HEK293 (cell line): ENCODE data around the gene SF3B6.
"Not testable (repeated sequence)": the region's sequence is repeated elsewhere in the genome, so short reads cannot be mapped to it uniquely, and the experiment has no call there.

ENCODE experiments used
- CTCF ChIA-PET: fragments of 350-600 bp; formaldehyde crosslinking; extraction: SDS; loops from one replicate; lab custom pipeline; 2021; ENCODE audit warnings: antibody characterized with exemption; lab: Yijun Ruan, JAX
- POLR2A ChIA-PET: fragments of 300-600 bp; formaldehyde crosslinking; extraction: SDS; loops from one replicate; lab custom pipeline; 2020; ENCODE audit warnings: antibody characterized with exemption, inconsistent platforms; lab: Yijun Ruan, JAX
- H3K27ac ChIP-seq: fragments of 200-500 bp; sonication (Bioruptor generic); 2 replicates; pipeline ENCODE4 v1.5.1; 2014; ENCODE audit warnings: low read depth, low read length, control low read depth, inconsistent platforms; ENCODE audit errors: extremely low read depth
- H3K36me3 ChIP-seq, 2 experiments: fragments of 200-500 bp in 1 of 2; sonication (Bioruptor generic) in 1 of 2; 1 replicate in 1 of 2; 2 replicates in 1 of 2; pipeline ENCODE4 v1.5.1; 2014 to 2017; ENCODE audit warnings: inconsistent platforms in 2 of 2, low read length in 2 of 2; ENCODE audit not compliant: control insufficient read depth in 2 of 2, insufficient read depth in 1 of 2
- H3K4me1 ChIP-seq: fragments of 200-500 bp; sonication (Bioruptor generic); 2 replicates; pipeline ENCODE4 v1.5.1; 2014; ENCODE audit warnings: mild to moderate bottlenecking, low read length, inconsistent platforms; ENCODE audit not compliant: control insufficient read depth, insufficient read depth
- H3K4me3 ChIP-seq: 2 replicates; pipeline ENCODE4 v1.5.1; 2011; ENCODE audit warnings: low read depth, mild to moderate bottlenecking, control low read depth, low read length, moderate library complexity
- H3K9me3 ChIP-seq: fragments of 200-500 bp; sonication (Bioruptor generic); 2 replicates; pipeline ENCODE4 v1.5.1; 2014; ENCODE audit warnings: low read depth, low read length, inconsistent platforms; ENCODE audit not compliant: control insufficient read depth, insufficient read depth
- AEBP2 ChIP-seq: fragments of 450-650 bp; formaldehyde crosslinking; IDR thresholded peaks from 2 replicates; pipeline ENCODE4 v1.5.1; 2016; ENCODE audit warnings: missing biosample characterization, missing genetic modification characterization, borderline replicate concordance
- FEZF1 ChIP-seq: fragments of 450-650 bp; formaldehyde crosslinking; IDR thresholded peaks from 2 replicates; pipeline ENCODE4 v1.5.1; 2016; ENCODE audit warnings: missing biosample characterization, missing genetic modification characterization
- PBX3 ChIP-seq: sonication (generic); formaldehyde crosslinking; IDR thresholded peaks from 2 replicates; pipeline ENCODE4 v1.8.1; 2022; ENCODE audit warnings: mild to moderate bottlenecking, moderate library complexity, missing genetic modification reagents
- SETDB1 ChIP-seq: IDR thresholded peaks from one replicate; pipeline ENCODE4 v1.6.1; 2017; ENCODE audit warnings: mild to moderate bottlenecking, low read length, moderate library complexity, mixed read lengths; ENCODE audit not compliant: insufficient read length
- ZFP37 ChIP-seq: fragments of 450-650 bp; formaldehyde crosslinking; IDR thresholded peaks from 2 replicates; pipeline ENCODE4 v1.5.1; 2016; ENCODE audit warnings: missing biosample characterization, missing genetic modification characterization
- ZNF114 ChIP-seq: fragments of 450-650 bp; formaldehyde crosslinking; IDR thresholded peaks from 2 replicates; pipeline ENCODE4 v1.5.0; 2017; ENCODE audit warnings: missing biosample characterization, missing genetic modification characterization
- ZNF121 ChIP-seq: fragments of 450-650 bp; formaldehyde crosslinking; IDR thresholded peaks from 2 replicates; pipeline ENCODE4 v1.5.1; 2016; ENCODE audit warnings: missing biosample characterization, missing genetic modification characterization
- ZNF157 ChIP-seq: fragments of 450-650 bp; formaldehyde crosslinking; IDR thresholded peaks from 2 replicates; pipeline ENCODE4 v1.5.1; 2016; ENCODE audit warnings: missing biosample characterization, missing genetic modification characterization
- ZNF366 ChIP-seq: fragments of 450-650 bp; formaldehyde crosslinking; conservative IDR thresholded peaks from 2 replicates; pipeline ENCODE4 v1.5.1; 2016; ENCODE audit warnings: missing biosample characterization, missing genetic modification characterization
- ZNF777 ChIP-seq: fragments of 450-650 bp; formaldehyde crosslinking; IDR thresholded peaks from 2 replicates; pipeline ENCODE4 v1.5.1; 2017; ENCODE audit warnings: missing biosample characterization, missing genetic modification characterization, borderline replicate concordance
- TF ChIP-seq, protein P1 (sequence below): fragments of 450-650 bp; formaldehyde crosslinking; IDR thresholded peaks from 2 replicates; pipeline ENCODE4 v1.5.1; 2017; ENCODE audit warnings: missing biosample characterization, missing genetic modification characterization

SF3B6 gene

DNA sequence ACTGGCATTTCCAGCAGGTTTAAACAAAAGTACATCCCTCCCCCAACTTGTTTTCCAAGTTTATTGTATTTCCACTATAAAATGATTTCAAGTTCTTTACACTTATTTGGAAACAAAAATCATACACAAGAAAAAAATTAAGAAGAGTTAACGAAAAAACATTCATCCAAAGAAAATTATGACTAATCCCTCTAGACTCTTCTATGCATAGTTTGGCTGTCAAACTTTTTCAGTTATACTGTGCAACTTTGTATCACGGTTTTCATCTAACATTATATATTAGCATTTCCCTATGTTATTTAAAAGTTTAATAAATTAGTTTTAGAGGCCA is 29.6 kb downstream of the SF3B6 start:
- H3K9me3 ChIP-seq, result no peaks in the 10 kb centered on the region
- TF ChIP-seq ZNF777 (tag by site-specific recombination) (no peak), AEBP2 (no peak), FEZF1 (tag by site-specific recombination) (no peak)
- peak overlapping the region; percentile 91 for H3K4me3 ChIP-seq
- peaks cover 9% of the 10 kb centered on the region; the same call in 1 of the 2 replicates for H3K4me1 ChIP-seq
- H3K36me3 ChIP-seq, result no peaks in the 10 kb centered on the region; a peak in 1 of 3 replicates
- H3K27ac ChIP-seq, result no peak overlapping the region
- CTCF ChIA-PET, result interaction anchor here (0.5 to 0.7 kb wide), 2 partner anchors 34 to 593 kb away, joined by 3 to 4 read pairs; no protein-coding TSS in a partner anchor
- POLR2A ChIA-PET, result interaction anchor here (0.6 to 2.1 kb wide), 10 partner anchors 13 to 136 kb away, joined by 4 to 41 read pairs (median 6); partner anchors contain the start of genes ATAD2B and SF3B6

DNA sequence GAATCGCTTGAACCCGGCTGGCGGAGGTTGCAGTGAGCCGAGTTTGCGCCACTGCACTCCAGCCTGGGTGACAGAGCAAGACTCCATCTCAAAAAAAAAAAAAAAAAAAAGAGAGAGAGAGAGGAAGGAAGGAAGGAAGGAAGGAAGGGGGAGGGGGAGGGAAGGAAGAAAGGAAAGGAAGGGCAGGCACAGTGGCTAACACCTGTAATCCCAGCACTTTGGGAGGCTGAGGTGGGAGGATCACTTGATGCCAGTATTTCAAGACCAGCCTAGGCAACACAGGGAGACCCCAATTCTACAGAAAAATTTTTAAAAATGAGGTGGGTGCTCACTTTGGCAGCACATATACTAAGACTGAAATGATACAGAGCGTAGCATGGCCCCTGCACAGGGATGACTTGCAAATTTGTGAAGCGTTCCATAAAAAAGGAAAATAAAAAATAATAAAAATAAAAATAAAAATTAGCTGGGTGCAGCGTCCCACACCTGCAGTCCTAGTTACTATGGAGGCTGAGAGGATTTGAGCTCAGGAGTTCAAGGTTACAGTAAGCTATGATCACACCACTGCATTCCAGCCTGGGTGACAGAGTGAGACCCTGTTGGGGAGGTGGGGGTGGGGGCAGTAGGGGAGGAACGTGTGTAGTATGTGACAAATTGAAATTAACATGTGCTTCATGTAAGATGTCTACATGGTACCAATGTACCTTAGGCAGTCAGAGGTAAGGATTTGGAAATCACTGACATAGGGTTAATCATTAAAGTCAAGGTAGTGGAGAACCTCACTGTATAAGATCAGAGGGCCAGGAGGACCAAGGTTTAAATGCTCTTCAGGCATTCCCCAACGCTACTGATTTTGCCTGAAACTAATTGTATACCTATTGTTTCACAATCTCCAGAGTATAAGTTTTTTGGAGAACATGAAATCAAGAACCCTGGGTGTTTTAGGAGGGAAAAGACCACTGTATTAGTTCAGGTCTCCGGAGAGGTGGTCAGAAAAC is 30.3 kb downstream of the SF3B6 start:
- H3K27ac ChIP-seq, result no peak overlapping the region
- peaks cover 9% of the 10 kb centered on the region; the same call in 1 of the 2 replicates for H3K4me1 ChIP-seq
- H3K36me3 ChIP-seq, result no peaks in the 10 kb centered on the region; a peak in 1 of 3 replicates
- no peaks in the 10 kb centered on the region for H3K9me3 ChIP-seq
- TF ChIP-seq ZNF366 (0 out of 2 replicates have a peak, but pooled peaks have one; percentile 26), ZNF114 (tag by site-specific recombination) (no peak)
- ChIA-PET CTCF (no interaction called here), POLR2A (interaction anchor here (1.8 to 2.1 kb wide), 2 partner anchors 31 to 119 kb away, joined by 26 to 41 read pairs; partner anchors contain the start of genes ATAD2B and SF3B6)
- H3K4me3 ChIP-seq, result peak overlapping the region; percentile 91

GRCh38 chr2:24043133-24043532 is 33.0 kb downstream of the SF3B6 start:
- H3K9me3 ChIP-seq, H3K4me3 ChIP-seq: not testable (repeated sequence)
- POLR2A ChIA-PET, result interaction anchor here (1.1 kb wide), 1 partner anchor 116 kb away, joined by 3 read pairs; the partner anchor contains the start of gene ATAD2B
- CTCF ChIA-PET, result interaction anchor here (0.6 to 1.8 kb wide), 2 partner anchors 17 to 20 kb away, joined by 4 to 6 read pairs; no protein-coding TSS in a partner anchor
- 0 out of 2 replicates have a peak, but pooled peaks have one; percentile 56 for TF ChIP-seq ZNF121 (tag by site-specific recombination)
- TF ChIP-seq, all 188 proteins: peak for 1; not testable (repeated sequence) for 187
- H3K27ac ChIP-seq, H3K4me1 ChIP-seq: not testable (repeated sequence)
- peaks cover 2 to 14% of the 10 kb centered on the region in 2 experiments for H3K36me3 ChIP-seq

GRCh38 chr2:24040511-24040910 is 35.6 kb downstream of the SF3B6 start:
- POLR2A ChIA-PET, result no interaction called here
- no peaks in the 10 kb centered on the region for H3K9me3 ChIP-seq
- CTCF ChIA-PET, result interaction anchor here (0.6 kb wide), 1 partner anchor 136 kb away, joined by 3 read pairs; no protein-coding TSS in a partner anchor
- no peak overlapping the region for H3K27ac ChIP-seq
- H3K4me1 ChIP-seq, result no peaks in the 10 kb centered on the region
- peaks cover 15 to 35% of the 10 kb centered on the region in 2 experiments for H3K36me3 ChIP-seq
- H3K4me3 ChIP-seq, result no peak overlapping the region
- TF ChIP-seq ZNF157 (no peak), PBX3 (CRISPR knock-in tag) (no peak), SETDB1 (no peak), ZFP37 (tag by site-specific recombination) (no peak)
- TF ChIP-seq, protein P1, sequence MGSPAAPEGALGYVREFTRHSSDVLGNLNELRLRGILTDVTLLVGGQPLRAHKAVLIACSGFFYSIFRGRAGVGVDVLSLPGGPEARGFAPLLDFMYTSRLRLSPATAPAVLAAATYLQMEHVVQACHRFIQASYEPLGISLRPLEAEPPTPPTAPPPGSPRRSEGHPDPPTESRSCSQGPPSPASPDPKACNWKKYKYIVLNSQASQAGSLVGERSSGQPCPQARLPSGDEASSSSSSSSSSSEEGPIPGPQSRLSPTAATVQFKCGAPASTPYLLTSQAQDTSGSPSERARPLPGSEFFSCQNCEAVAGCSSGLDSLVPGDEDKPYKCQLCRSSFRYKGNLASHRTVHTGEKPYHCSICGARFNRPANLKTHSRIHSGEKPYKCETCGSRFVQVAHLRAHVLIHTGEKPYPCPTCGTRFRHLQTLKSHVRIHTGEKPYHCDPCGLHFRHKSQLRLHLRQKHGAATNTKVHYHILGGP (tag by site-specific recombination), result no peak
